Superior temporal gyrus (tissue), 1 donor: Measurements from ENCODE around the gene NCR1.
"Not testable (repeated sequence)": the region's sequence is repeated elsewhere in the genome, so short reads cannot be mapped to it uniquely, and the experiment has no call there.

ENCODE experiments used
- DNase-seq: peaks from one replicate; pipeline ENCODE4 v3.0.0-alpha.2; 2016; ENCODE audit errors: extremely low spot score

Gene NCR1

GRCh38 chr19:54905803-54906511 lies at the start of gene NCR1:
NCR1 (plus strand) TSS chr19:54906148; CDS start chr19:54906188, 40 bp downstream.
- no peak for DNase-seq

GRCh38 chr19:54858476-54858875 lies 47.5 kb upstream of the NCR1 start:
- not testable (repeated sequence) for DNase-seq

- not testable (repeated sequence) for DNase-seq
These were observed 46.5 kb upstream of the NCR1 start for GRCh38 chr19:54859421-54859820.

GRCh38 chr19:54863459-54863858 lies 42.5 kb upstream of the NCR1 start:
- DNase-seq: not testable (repeated sequence)

- DNase-seq: no peak
These were observed 34.3 kb upstream of the NCR1 start for GRCh38 chr19:54871696-54872095.

GRCh38 chr19:54873990-54874389 lies 32.0 kb upstream of the NCR1 start, which contains the start of gene FCAR:
FCAR (plus strand) TSS chr19:54874235; CDS start chr19:54874290, 55 bp downstream.
- DNase-seq: no peak

GRCh38 chr19:54875506-54875905 lies 30.4 kb upstream of the NCR1 start:
- peak; percentile 10 for DNase-seq

- no peak for DNase-seq
These were observed 28.5 kb upstream of the NCR1 start for GRCh38 chr19:54877471-54877870.

GRCh38 chr19:54881884-54882283 lies 24.1 kb upstream of the NCR1 start:
- no peak for DNase-seq

GRCh38 chr19:54882758-54883157 lies 23.2 kb upstream of the NCR1 start:
- DNase-seq: no peak

GRCh38 chr19:54883228-54883627 lies 22.7 kb upstream of the NCR1 start:
- DNase-seq: no peak

- peak; percentile 9 for DNase-seq
These were observed 17.7 kb upstream of the NCR1 start for GRCh38 chr19:54888239-54888638.

GRCh38 chr19:54889566-54889965 lies 16.4 kb upstream of the NCR1 start:
- DNase-seq: no peak

- DNase-seq: no peak
These were observed 12.5 kb upstream of the NCR1 start for GRCh38 chr19:54893406-54893805.

GRCh38 chr19:54894106-54894505 lies 11.8 kb upstream of the NCR1 start:
- not testable (repeated sequence) for DNase-seq

GRCh38 chr19:54896036-54896435 lies 9.9 kb upstream of the NCR1 start:
- no peak for DNase-seq

GRCh38 chr19:54898685-54899084 lies 7.3 kb upstream of the NCR1 start:
- DNase-seq: not testable (repeated sequence)

- DNase-seq: not testable (repeated sequence)
These were observed 6.3 kb upstream of the NCR1 start for GRCh38 chr19:54899646-54900045.

- DNase-seq: not testable (repeated sequence)
These were observed 4.8 kb upstream of the NCR1 start for GRCh38 chr19:54901153-54901552.

GRCh38 chr19:54902061-54902460 lies 3.9 kb upstream of the NCR1 start:
- DNase-seq: no peak

- DNase-seq: no peak
These were observed 2.6 kb upstream of the NCR1 start for GRCh38 chr19:54903303-54903702.

GRCh38 chr19:54904261-54904660 lies 1.7 kb upstream of the NCR1 start:
- DNase-seq: not testable (repeated sequence)

- DNase-seq: no peak
These were observed 536 bp upstream of the NCR1 start for GRCh38 chr19:54905421-54905802.

GRCh38 chr19:54906819-54907218 lies 871 bp downstream of the NCR1 start:
- no peak for DNase-seq
